NB4 (cell line): ENCODE data around the gene CFAP100.

Experiments used
- CTCF ChIP-seq: IDR thresholded peaks from one replicate; pipeline ENCODE4 v1.5.1; 2012; ENCODE audit warnings: low read depth, low read length
- MYC ChIP-seq: IDR thresholded peaks from 2 replicates; pipeline ENCODE4 v1.6.1; 2011; ENCODE audit warnings: low read depth, low read length

- TF ChIP-seq MYC (no peak; the same call in 1 of the 2 replicates), CTCF (no peak)
These were observed 80.0 kb downstream of the CFAP100 start for GRCh38 chr3:126474498-126475412.
